Neural cell (in vitro differentiated cells): ENCODE results near the gene HDDC3. TPM values are rescaled to one million over a fixed set of nuclear protein-coding genes. Genes with fewer than 3 reads are reported as not detected.

ENCODE experiments used
- H2AFZ ChIP-seq: fragments of 200-600, 300-800 bp; sonication (generic), shearing (Covaris generic); 2 replicates; pipeline ENCODE4 v1.6.0; 2014; ENCODE audit warnings: low read depth, mild to moderate bottlenecking, antibody characterized with exemption, low read length, moderate library complexity
- H3F3A ChIP-seq: fragments of 200-600 bp; shearing (Covaris generic); 2 replicates; pipeline ENCODE4 v1.6.1; 2016; ENCODE audit warnings: mild to moderate bottlenecking, moderate library complexity, mixed read lengths, antibody characterized with exemption, low read length; ENCODE audit not compliant: insufficient read depth, poor library complexity, severe bottlenecking
- H3K27ac ChIP-seq: fragments of 200-600, 300-800 bp; sonication (generic), shearing (Covaris generic); 2 replicates; pipeline ENCODE4 v1.5.1; 2014; ENCODE audit warnings: mild to moderate bottlenecking, low read length, moderate library complexity
- H3K27me3 ChIP-seq: fragments of 300-800, 200-600 bp; sonication (generic), shearing (Covaris generic); 2 replicates; pipeline ENCODE4 v1.6.0; 2014; ENCODE audit warnings: mild to moderate bottlenecking, low read depth, low read length, moderate library complexity; ENCODE audit not compliant: insufficient read depth
- H3K36me3 ChIP-seq: fragments of 300-800, 200-600 bp; sonication (generic), shearing (Covaris generic); 2 replicates; pipeline ENCODE4 v1.5.1; 2014; ENCODE audit warnings: mild to moderate bottlenecking, antibody characterized with exemption, low read length, moderate library complexity; ENCODE audit not compliant: insufficient read depth
- H3K4me2 ChIP-seq: fragments of 300-800, 200-600 bp; sonication (generic), shearing (Covaris generic); 2 replicates; pipeline ENCODE4 v1.6.0; 2014; ENCODE audit warnings: mild to moderate bottlenecking, low read length
- H3K4me3 ChIP-seq: fragments of 300-800, 200-600 bp; sonication (generic), shearing (Covaris generic); 2 replicates; pipeline ENCODE4 v1.5.1; 2014; ENCODE audit warnings: mild to moderate bottlenecking, low read length, moderate library complexity
- H3K79me2 ChIP-seq: fragments of 200-600 bp; shearing (Covaris generic); replicated peaks from 2 replicates; pipeline ENCODE4 v1.6.0; 2014; ENCODE audit warnings: mild to moderate bottlenecking, low read length, moderate library complexity; ENCODE audit not compliant: insufficient read depth
- H3K9ac ChIP-seq: fragments of 300-800, 200-600 bp; sonication (generic), shearing (Covaris generic); 2 replicates; pipeline ENCODE4 v1.6.1; 2016; ENCODE audit warnings: mild to moderate bottlenecking, low read length, mixed read lengths
- H3K9me2 ChIP-seq: fragments of 200-600 bp; shearing (Covaris generic); 2 replicates; pipeline ENCODE4 v1.6.1; 2016; ENCODE audit warnings: mild to moderate bottlenecking, low read length, mixed read lengths; ENCODE audit not compliant: insufficient read depth
- H3K9me3 ChIP-seq: fragments of 200-600, 300-800 bp; sonication (generic), shearing (Covaris generic); 2 replicates; pipeline ENCODE4 v1.6.1; 2016; ENCODE audit warnings: mild to moderate bottlenecking, mixed run types, low read length, moderate library complexity, mixed read lengths
- H4K20me1 ChIP-seq: fragments of 200-600 bp; shearing (Covaris generic); 2 replicates; pipeline ENCODE4 v1.6.1; 2016; ENCODE audit warnings: mild to moderate bottlenecking, mixed run types; ENCODE audit not compliant: insufficient read depth
- EP300 ChIP-seq: fragments of 450-650 bp; conservative IDR thresholded peaks from 2 replicates; pipeline ENCODE4 v1.6.1; 2014; ENCODE audit warnings: antibody characterized with exemption, mild to moderate bottlenecking, moderate library complexity; ENCODE audit not compliant: poor library complexity, severe bottlenecking
- EZH2 ChIP-seq: fragments of 200-600, 300-800 bp; shearing (Covaris generic), sonication (generic); IDR thresholded peaks from 2 replicates; pipeline ENCODE4 v1.6.1; 2014; ENCODE audit warnings: antibody characterized with exemption, low read length, borderline replicate concordance, mild to moderate bottlenecking; ENCODE audit not compliant: insufficient read depth, poor library complexity, severe bottlenecking
- MXI1 ChIP-seq: fragments of 450-650 bp; conservative IDR thresholded peaks from 2 replicates; pipeline ENCODE4 v1.6.1; 2014; ENCODE audit warnings: antibody characterized with exemption, mild to moderate bottlenecking; ENCODE audit not compliant: poor library complexity, severe bottlenecking
- POLR2AphosphoS5 ChIP-seq: IDR thresholded peaks from 2 replicates; pipeline ENCODE4 v1.6.1; 2012
- RAD21 ChIP-seq: fragments of 450-650 bp; conservative IDR thresholded peaks from 2 replicates; pipeline ENCODE4 v1.6.1; 2014; ENCODE audit warnings: antibody characterized with exemption, mild to moderate bottlenecking, moderate library complexity
- REST ChIP-seq: IDR thresholded peaks from 2 replicates; pipeline ENCODE4 v1.6.1; 2012; ENCODE audit warnings: borderline replicate concordance
- SMC3 ChIP-seq: fragments of 450-650 bp; conservative IDR thresholded peaks from 2 replicates; pipeline ENCODE4 v1.6.1; 2014; ENCODE audit warnings: antibody characterized with exemption, mild to moderate bottlenecking, moderate library complexity; ENCODE audit not compliant: poor library complexity
- TAF1 ChIP-seq: IDR thresholded peaks from 2 replicates; pipeline ENCODE4 v1.6.1; 2012; ENCODE audit warnings: low read depth
- polyA plus RNA-seq: library from polyadenylated mRNA; depleted of rRNA; stranded (reverse); fragments of >200 nt; gene quantifications from 2 replicates; pipeline ENCODE4 v1.2.3, GENCODE V29; 2014
- TF ChIP-seq, protein P1 (sequence below): fragments of 450-650 bp; IDR thresholded peaks from 2 replicates; pipeline ENCODE4 v1.5.1; 2014; ENCODE audit warnings: antibody characterized with exemption, mild to moderate bottlenecking, moderate library complexity; ENCODE audit not compliant: poor library complexity, severe bottlenecking

HDDC3 gene
- polyA plus RNA-seq, 1 donor from 2014 or later = 20.1 TPM

- TF ChIP-seq EZH2 = no peak
- TF ChIP-seq, protein P1, sequence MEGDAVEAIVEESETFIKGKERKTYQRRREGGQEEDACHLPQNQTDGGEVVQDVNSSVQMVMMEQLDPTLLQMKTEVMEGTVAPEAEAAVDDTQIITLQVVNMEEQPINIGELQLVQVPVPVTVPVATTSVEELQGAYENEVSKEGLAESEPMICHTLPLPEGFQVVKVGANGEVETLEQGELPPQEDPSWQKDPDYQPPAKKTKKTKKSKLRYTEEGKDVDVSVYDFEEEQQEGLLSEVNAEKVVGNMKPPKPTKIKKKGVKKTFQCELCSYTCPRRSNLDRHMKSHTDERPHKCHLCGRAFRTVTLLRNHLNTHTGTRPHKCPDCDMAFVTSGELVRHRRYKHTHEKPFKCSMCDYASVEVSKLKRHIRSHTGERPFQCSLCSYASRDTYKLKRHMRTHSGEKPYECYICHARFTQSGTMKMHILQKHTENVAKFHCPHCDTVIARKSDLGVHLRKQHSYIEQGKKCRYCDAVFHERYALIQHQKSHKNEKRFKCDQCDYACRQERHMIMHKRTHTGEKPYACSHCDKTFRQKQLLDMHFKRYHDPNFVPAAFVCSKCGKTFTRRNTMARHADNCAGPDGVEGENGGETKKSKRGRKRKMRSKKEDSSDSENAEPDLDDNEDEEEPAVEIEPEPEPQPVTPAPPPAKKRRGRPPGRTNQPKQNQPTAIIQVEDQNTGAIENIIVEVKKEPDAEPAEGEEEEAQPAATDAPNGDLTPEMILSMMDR = no peak
- TF ChIP-seq SMC3 = no peak
- TF ChIP-seq MXI1 = no peak
- no peak for TF ChIP-seq POLR2AphosphoS5
- TF ChIP-seq EP300 = no peak
- TF ChIP-seq RAD21 = no peak
- no peak for TF ChIP-seq REST
- no peak for TF ChIP-seq TAF1
- Histone ChIP-seq H3K27ac (no peak overlapping the region), H3K4me2 (no peak overlapping the region), H3K27me3 (no peaks in the 10 kb centered on the region), H3K9ac (no peak overlapping the region), H3K79me2 (no peaks in the 10 kb centered on the region), H3K9me3 (no peaks in the 10 kb centered on the region), H3K4me3 (no peak overlapping the region), H4K20me1 (no peaks in the 10 kb centered on the region), H3K9me2 (no peaks in the 10 kb centered on the region), H2AFZ (no peak overlapping the region), H3K36me3 (no peaks in the 10 kb centered on the region), H3F3A (no peaks in the 10 kb centered on the region)
Observed at GRCh38 chr15:90915216-90915807, 17.0 kb downstream of the HDDC3 start.

DNA sequence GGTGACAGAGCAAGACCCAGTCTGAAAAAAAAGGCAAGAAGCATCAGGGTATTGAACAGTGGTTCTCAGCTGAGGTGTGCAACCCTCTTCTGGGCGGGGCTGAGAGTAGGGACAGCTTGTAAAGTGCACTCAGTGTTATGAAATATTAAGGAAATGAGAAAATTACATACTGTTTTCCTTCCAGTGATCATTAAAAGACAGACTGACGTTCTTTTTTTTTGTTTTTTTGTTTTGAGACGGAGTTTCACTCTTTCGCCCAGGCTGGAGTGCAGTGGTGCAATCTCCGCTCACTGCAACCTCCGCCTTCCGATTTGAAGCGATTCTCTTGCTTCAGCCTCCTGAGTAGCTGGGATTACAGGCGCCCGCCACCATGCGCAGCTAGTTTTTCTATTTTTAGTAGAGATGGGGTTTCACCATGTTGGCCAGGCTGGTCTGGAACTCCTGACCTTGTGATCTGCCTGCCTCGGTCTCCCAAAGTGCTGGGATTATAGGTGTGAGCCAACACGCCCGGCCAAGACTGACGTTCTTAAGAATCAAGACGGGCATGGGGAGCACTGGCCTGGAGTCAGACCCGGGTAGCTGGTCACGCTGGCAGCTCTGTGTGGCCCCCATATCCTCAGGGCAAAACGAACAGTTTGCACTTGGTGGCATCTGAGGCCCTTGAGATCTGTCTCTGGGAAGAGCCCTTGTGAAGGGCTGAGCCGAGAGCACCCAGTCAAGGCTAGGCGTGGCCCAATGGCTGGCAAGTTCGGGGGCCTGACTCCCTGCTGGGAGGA, 17.9 kb downstream of the HDDC3 start:
- no peak overlapping the region for H3K4me3 ChIP-seq
- no peak overlapping the region for H3K4me2 ChIP-seq
- H3F3A ChIP-seq = no peaks in the 10 kb centered on the region
- no peaks in the 10 kb centered on the region for H4K20me1 ChIP-seq
- no peak overlapping the region for H3K9ac ChIP-seq
- H3K27ac ChIP-seq = no peak overlapping the region
- H2AFZ ChIP-seq = no peak overlapping the region
- no peaks in the 10 kb centered on the region for H3K9me2 ChIP-seq
- no peaks in the 10 kb centered on the region for H3K27me3 ChIP-seq
- H3K36me3 ChIP-seq = no peaks in the 10 kb centered on the region
- H3K9me3 ChIP-seq = no peaks in the 10 kb centered on the region
- TF ChIP-seq, protein P1 = no peak
- TF ChIP-seq EZH2 (no peak), REST (no peak), EP300 (no peak), MXI1 (no peak), SMC3 (no peak), TAF1 (no peak), RAD21 (no peak), POLR2AphosphoS5 (no peak)
- no peaks in the 10 kb centered on the region for H3K79me2 ChIP-seq
